NCI-H2171 (cell line): Measurements from ENCODE around the gene PCBP3.

Experiments used
- DNase-seq: peaks from one replicate; lab custom pipeline; 2025; lab: John Stamatoyannopoulos, UW

The PCBP3 gene

DNA sequence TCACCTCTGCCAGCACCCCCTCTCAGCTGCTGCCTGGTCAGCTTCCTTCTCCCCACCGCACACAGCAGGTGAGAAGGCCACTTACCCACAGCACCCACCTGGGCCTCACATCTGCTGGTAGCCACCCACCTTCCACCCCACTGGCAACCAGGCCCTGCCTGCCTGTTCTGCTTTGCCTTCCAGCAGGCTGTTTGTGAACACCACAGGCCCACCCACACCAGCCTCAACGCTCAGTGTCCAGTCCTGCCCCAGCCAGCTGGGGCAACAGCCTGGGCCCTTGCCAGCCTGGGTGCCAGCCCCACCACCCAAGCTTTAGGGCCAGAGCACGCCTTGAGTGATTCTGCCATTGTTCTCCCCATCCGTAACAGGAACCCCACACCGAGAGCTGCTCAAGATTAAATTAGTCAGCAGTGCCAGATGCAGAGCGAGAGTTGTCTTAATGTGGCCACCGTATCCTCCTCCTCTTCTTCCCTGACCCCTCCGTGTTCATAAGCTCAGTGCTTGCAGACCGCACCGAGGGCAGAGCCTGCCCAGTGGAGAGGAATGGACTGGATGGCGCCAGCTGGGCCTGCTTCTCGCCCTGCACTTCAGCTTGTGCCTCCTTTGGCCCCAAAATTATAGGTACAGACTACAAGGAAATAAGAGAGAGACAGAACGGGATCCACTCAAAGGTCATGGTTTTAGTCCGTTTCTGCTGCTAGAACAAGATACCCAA, 217.8 kb downstream of the PCBP3 start:
- no peak for DNase-seq

DNA sequence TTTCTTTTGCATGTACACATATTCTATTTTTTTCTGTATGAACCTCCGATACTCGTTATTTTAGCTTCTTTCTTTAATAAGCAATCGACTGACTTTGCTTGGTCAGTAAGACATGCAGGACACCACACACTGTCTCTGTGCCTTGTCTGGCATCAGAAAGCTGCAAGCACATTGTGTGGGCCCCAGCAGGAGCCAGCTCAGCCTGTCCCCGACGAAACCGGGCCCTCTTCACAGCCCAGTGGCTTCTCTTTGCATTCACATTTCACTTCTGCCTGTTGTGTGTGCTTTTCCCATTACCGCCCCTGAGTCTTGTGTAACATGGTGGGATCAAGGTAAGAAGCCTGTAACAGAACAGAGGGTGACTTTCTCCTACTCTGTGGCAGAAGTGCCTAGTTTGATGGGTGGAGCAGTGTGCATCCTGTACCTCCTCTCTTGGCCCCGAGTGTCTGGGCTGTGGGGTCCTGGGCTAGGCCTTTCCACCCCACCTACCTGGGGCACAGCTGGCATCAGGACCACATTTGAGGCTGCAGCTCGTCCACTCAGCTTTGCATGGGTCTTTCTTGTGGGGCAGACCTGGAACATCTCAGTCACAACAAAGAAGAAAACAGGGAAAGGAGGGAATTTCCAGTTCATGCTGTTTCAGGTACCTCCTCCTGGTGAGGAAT, 219.2 kb downstream of the PCBP3 start:
- no peak for DNase-seq

DNA sequence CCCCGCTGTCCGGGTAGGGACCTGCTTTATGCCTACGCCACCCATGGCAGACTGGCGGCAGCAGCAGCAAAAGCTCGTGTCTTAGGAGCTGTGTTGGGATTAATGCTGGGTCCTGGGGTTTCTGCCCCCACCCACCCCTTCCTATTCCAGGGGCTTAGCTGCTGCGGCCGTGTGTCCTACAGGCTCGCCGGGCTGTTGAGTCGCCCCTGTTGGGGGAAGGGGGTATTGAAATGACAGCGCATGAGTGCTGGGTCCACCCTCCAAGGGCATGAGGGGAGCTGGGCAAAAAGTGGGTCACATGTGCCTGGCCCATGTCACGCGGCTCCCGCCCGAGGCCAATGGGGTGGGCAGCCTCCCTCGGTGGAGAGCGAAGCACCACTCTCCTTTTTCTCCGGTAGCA, 219.7 kb downstream of the PCBP3 start:
- no peak for DNase-seq

DNA sequence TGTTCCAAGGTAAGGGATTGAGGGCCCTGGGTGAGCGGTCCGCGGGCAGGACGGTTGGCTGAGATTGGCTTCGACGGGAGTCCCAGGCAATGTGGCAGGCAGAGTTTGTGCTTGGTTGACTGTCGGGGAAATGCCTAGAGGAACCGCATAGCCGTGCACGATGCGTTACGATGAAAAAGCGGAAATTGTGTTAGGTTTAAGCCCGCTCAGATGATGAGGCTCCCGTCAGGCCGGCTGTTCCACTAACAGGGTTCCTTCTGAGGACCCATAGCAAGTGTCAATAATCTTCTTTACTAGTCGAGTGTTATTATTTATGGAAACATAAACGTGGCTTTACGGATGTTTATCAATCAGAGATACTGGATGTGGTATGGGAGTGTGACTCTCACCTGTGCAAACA, 220.2 kb downstream of the PCBP3 start:
- no peak for DNase-seq

DNA sequence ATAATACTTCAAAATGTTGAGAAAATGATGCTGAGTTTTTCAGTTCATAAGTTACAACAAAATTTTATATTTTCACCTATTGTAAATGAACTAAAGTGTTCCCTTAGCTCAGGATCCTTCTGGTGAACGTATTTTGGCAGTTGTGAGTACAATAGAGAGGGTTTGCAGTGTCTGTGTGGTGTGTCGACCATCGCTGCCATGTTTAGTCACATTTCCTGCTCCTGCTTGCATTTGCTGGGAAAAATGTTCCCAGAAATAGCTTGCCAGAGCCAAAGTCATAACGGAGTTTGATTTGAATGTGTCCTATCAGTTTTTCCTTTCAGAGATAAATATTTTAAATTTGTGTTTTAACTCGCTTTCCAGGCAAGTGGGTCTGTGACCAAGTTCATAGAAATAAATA, 220.9 kb downstream of the PCBP3 start:
- no peak for DNase-seq

DNA sequence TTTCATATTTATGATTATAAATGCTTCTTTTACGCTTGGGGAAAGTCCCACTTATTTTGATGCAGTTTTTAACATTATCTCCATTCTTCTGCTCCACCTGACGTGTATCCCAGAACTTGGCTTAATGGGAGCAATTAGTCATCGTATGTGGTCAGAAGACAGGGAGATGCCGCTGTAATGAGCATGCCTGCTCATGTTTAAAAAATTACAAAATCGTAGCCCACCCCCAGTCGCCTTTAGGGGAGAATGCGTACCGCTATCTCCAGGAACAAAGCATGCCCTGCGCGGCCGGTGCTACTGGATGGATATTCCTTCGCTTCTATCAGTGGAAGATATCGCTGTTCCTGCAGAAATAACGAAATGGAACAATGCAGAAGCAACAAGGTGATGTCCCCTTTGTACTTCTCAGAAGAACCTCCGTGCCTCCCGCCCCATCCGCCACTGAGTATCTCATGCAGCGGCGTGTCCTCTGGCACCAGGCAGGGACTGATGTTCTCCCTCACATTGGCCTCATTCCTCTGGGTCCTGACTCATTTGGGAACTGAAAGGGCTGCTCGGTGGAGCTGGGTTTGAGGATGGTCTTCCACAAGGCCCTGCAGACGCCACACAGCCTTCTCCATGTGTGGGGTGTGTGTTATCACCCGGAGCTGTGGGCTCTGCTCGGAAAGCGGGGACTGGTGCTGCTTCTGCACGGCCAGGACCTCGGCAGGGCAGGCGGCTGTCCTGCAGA, 221.7 kb downstream of the PCBP3 start:
- DNase-seq: no peak

DNA sequence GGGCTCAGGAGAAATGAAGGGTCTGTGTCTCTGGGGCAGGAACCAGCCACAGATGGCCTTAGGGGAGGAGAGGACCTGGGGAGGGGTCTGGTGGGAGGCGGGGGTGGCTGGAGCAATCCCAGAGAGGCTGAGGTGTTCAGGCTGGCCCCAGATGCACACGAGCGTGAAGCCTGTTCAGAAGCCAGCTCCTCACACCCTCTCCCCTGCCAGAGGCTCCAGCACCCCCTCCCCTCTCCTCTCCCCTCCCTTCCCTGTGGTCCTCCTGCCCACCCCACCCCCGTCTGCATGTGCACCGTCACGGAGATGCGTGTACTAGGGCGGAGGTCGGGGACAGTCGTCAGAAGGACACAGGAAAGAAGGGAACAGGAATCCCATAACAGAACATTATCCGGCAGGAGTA, 223.0 kb downstream of the PCBP3 start:
- no peak for DNase-seq

DNA sequence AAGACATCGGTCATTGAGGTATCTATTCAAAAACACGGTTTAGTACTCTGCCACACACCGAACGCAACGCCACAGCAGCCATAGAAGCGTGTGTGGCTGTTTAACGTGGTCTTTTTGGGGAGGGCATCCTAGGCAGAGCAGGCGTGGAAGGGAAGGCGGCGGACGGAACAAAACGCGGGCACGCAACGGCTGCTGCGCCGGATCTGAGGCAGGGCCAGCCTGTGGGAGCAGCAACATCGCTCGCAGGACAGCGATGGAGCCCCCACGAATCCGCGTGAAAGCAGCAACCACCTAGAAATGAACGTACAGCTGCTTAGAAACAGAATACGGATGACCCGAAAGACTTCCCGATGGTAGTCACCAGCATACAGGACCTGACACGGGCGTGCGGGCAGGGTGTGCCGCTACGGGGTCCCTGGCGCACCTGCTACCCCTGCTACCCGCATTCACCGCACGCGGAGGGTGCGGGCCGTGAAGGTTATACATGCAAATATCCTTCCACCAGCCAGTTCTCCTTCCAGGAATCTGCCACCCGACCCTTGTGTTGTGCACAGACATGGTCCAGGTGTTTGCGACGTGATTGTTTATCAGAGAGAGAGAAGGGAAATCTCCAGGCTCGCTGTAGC, 223.6 kb downstream of the PCBP3 start:
- DNase-seq: no peak

DNA sequence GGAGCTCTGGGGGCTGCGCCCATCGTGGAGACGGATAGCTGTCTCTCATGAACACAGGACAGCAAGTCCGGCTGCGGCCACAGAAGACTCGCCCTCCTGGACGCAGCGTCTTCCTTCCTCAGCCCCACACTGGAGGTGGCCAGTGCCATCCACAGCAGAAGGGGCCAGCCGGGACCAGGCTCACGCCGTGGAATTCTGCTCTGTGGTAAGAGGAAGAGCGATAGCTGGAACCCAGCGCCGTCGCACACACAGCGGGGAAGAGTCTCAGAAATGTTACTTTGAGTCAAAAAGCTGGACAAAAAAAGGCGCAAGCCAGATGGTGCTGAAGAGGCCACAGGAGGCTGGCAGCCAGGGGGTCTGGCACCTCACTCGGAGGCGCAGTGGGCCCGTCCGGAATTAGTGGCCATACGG, 224.2 kb downstream of the PCBP3 start:
- DNase-seq: no peak

DNA sequence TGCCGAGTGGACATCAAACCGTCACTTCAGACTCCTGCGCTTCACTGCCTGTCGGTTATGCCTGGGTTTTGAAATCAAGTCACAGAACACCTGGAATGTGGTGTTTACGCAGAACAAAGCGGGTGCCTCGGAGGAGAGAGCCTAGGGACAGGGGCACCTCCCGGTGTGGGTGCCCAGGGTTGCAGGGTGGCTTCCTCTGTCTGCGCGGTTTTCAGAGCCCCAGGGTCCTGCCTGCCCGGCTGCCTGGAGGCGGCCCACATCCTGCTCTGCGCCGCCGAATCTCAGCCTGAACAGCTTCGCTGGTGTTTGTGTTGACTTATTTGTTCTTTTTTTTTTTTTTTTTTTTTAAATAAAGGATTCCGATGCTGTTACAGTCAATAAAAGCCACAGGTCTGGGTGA, 224.6 kb downstream of the PCBP3 start:
- no peak for DNase-seq

DNA sequence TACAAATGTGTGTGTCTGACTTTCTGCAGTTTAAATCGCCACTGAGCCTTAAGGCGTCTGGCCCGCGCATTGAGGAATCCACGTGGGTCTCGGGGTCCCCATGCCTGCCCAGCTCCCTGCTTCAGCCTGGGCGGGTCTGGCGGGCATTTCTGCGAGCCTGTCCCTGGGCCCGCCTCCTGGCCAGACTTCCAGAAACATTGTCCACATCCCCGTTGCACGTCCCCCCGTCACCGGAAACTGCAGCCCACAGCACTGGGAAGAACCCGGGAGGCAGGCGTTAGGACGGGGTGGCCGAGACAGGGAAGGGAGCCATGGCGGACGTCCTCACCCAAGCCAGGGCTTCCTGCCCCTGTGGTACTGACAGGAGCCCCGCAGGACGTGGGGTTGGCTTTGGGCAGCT, 225.0 kb downstream of the PCBP3 start:
- DNase-seq: no peak

DNA sequence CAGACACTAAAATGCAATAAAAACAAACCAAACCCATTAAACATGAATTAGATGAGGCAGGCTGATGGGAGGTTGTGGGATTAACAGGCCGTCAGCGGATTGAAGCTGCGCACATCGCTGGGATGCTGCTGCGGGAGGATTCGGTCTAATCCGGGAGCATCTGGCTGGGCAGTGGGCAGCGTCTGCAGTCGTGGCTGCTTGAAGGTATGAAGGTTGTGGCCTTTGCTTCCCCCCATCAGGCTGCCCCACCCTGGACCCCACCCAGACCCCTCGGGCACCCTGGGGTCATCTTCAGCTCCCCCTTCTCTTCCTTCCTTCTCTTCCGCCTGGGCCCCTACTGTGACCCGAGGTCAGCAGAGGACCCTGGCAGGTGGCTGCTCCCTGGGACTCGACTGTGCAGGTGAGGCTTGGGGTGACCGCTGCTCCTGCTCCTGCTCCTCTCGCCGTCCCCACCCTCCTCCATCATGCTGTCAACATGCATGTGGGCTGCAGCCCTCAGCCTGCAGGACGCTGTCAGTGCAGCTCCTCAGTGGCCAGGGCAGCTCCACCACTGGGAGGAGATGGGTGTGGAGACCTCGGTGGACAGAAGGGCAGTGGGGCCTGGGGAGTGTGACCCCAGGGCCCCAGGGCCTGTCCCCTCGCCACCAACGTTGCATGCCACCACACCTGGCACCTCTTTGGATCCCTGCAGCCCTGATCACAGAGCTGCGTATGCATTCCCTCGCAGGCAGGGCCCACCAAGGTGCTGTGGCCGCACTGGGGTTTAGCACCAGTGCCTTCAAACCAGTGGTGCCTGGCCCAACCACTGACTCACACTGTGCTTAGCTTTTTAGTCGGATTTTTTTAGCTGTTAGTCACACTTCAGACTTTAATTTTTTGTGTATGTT, 225.8 kb downstream of the PCBP3 start:
- DNase-seq: no peak

DNA sequence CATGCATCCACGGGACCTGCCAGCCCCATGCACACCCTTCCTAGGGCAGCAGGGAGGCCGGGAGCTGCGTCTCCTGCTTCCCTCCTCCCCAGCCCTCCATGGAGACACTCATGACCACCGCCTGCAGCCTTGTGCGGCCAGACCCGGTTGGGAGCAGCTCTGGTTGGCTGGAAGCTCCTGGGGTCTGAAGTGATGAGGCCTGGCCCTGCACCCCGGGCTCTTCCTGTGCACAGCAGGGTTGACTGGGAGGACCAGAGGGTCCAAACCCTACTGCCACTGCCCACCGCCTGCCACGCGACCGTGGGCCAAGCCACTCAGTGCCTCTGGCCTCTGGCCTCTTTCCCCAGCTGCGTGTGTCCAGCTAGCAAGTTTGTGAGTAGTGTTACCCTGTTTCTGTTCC, 226.9 kb downstream of the PCBP3 start:
- no peak for DNase-seq

DNA sequence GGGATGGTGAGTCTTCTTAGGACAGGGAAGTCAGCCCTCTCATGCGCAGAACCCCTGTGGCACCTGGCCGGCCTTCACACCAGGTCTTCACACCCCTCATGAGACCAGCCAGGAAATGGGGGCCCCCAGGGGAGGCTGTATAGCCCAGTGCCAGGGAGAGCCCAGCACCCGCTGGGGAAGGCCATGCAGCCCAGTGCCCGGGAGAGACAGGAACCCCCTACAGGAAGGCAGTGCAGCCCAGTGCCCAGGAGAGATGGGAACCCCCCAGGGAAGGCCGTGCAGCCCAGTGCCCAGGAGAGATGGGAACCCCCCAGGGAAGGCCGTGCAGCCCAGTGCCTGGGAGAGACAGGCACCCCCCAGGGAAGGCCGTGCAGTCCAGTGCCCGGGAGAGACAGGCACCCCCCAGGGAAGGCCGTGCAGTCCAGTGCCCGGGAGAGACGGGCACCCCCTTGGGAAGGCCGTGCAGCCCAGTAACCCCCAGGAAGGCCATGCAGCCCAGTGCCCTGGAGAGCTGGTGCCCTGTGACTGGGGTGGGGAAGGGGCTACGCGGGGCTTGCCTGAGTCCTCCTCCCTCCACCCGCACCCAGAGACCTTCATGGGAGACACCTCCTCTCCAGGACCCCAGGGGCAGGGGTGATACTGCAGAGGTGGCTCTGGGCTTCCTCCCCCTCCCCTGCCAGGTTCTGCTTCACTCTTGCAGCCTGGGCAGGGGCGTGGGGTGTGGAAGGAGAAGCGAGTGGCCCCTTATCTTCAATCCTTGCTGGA, 227.5 kb downstream of the PCBP3 start:
- no peak for DNase-seq

DNA sequence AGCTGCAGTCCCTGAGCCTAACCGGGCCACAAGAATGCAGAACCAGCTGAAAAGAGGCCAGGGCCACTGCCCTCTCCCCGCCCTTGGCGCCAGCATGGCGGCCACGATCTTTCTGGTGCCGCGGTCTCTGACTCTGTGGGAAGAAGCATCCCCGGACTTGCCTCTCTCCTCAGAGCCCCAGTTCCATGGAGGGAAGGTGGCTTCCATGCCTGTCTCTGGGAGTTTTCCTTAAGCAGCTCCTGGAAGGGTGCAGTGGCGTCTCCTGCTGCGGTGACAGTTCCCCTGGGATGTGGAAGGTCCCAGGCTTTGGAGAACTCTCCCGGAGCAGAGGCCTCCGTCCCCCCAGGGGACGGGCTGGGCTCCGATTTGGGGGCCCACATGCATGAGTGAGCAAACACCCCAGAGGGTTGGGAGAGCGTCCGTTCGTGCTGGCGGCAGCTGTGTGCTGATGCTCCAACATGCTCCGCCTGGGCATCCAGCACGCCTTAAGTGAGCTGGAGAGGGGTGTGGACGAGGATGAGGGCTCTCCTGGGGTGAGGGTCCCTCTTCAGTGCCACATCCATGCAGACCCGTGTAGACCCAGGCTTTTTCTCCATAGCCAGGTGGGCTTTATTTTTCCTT, 228.2 kb downstream of the PCBP3 start:
- DNase-seq: no peak

DNA sequence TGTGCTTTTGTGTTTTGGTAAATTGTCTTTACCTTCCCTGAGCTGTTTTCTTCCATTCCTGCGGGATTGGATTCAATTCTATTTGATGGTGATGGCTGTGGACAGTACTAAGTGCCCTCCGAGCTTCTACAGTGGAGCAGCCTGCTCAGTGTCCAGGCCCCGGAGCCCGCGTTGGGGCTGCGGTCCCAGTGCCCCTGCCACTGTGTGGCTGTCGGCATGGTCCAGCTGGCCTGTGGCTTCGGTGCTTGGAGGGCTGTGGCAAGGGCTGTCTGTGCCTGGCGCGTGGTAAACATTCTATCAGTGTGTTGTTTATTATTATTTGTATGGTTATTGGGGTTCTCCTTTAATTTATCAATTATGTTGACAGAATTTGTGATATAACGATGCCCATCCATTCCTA, 228.9 kb downstream of the PCBP3 start:
- DNase-seq: no peak

DNA sequence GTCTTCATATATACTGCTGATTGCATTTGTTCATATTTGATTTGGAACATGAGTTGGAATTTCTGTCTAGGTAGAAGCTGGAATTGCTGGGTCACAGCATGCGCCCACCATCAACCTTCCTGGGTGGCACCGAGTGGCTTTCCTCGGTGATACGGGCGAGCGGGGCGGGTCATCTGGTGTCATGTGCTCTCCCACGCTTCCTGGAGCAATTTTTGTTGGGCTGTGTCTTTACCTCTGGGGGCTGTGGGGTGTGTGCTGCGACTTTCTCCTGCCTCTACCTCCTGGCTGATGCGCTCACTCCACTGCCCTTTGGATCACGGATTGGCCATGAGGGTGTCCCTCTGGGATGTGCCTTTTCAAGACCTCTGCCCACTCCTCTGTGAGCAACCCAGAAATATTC, 229.4 kb downstream of the PCBP3 start:
- no peak for DNase-seq

DNA sequence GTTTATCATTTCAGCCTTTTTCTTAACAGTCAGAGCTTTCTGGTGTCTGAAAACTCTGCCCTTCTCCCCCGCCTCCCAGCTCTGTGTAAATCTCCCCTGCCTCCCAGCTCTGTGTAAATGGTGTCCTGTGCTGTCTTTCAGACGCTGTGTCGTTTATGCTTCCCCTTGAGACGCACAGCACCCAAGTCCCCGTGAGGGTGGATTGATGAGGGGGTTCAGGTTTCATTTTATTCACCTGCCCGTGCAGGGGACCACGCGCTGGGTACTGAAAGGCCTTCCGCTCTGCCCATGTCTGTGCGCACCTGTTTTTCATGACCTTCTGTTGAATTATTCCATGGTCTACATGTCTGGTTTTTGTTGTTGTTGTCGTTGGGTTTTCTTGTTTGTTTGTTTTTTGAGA, 229.9 kb downstream of the PCBP3 start:
- DNase-seq: no peak

DNA sequence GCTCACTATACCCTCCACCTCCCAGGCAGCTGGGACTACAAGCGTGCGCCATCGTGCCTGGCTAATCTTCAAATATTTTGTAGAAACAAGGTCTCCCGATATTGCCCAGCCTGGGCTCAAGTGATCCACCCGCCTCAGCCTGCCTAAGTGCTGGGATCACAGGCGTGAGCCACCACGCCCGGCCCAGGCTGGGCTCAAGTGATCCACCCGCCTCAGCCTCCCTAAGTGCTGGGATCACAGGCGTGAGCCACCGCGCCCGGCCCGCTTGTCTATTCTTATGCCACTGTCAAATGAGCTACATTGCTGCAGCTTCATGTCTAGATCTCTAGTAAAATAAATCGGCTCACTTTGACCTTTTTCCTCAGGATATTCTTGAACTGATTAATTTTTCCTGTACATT, 230.3 kb downstream of the PCBP3 start:
- DNase-seq: no peak

DNA sequence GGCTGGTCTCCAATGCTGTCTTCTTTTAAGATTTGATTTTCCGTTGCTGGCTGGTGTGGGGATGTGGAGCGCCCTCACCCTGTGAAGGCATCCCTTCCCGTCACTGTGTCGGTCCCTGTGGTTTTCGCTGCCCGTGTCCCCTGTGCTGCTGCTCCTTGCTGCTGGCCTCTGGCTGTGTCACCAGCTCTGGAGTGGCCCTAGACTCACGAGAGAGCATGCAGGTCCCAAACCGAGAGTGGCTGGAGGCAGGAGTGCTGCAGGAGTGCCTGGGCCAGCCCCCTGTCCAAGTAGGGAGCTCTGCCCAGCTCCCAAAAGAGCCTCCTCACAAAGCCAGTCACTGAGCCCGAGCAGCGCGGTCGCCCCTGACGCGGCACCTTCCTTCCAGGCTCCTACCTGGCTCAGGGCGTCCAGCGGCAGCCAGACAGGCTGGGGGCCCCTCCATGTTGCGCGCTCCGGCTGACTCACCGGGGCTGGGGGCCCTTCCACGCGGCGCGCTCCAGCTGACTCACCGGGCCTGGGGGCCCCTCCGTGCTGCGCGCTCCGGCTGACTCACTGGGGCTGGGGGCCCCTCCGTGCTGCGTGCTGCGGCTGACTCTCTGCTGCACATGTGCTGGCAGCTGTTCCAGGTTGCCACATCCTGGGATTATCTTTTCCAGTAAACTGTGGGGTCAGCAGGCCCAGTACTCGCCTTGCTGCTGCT, 231.3 kb downstream of the PCBP3 start:
- no peak for DNase-seq
